HG03159 (cell line): ENCODE data around the gene SIPA1L2.

Experiments used
- ATAC-seq: cut with Tn5 transposase; IDR thresholded peaks from one replicate; pipeline ENCODE4 v1.9.1; 2021; ENCODE audit warnings: mild to moderate bottlenecking, moderate library complexity; ENCODE audit not compliant: unreplicated experiment

The SIPA1L2 gene

DNA sequence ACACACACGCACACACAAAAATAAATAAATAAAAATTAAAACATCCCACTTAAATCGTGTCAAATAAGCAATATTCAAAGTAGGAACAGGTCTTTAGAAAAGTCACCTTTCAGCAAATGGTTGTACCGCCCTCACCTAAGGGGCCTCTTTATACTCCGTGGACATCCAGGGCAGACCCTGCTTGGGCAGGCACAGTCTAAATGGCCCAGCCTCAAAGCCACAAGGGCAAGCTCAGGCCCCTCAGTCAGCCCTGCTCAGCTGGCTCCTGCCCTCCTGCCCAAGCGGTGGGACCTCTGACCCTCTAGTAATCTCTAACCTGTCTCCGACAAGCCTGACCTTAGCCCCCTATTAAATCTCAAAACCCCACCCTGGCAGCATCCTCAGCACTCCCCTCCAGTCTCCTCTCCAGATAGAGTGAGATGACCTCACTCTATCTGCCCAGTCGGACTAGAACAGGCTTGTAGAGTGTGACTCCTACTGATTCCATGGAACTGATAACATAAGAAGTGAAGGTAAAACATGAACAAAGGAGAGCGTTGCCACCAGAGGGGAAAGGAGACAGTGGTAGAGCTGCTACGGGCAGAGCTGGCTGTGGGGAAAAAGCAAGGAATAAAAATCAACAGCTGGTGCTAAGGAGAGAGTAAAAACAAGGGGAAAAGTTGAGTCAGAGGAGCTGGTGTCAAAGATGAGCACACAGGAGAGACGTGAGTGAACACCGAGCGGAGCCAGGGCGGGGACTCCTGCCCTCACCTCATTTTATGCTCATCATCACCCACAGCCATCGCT, 36.0 kb downstream of the SIPA1L2 start:
- ATAC-seq = no peak

DNA sequence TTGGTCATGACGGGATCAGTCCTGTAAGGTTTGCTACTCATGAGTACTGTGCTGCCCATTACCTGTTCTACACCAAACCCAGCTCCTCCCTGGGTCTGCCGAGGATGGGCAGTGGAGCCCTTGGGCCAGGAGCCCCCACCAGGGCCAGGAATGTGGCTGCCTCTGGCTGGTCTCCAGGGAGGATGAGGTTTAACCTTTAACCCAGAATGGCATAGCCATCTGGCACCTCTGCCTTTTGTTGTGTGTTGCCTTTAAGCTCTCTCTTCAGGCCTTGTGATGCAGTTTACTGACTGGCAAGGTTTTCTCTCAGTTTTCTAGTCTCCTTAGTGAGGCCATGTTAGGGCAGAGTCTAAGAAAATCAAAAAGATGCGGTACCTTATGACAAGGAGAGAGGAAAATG, 38.6 kb downstream of the SIPA1L2 start:
- no peak for ATAC-seq

DNA sequence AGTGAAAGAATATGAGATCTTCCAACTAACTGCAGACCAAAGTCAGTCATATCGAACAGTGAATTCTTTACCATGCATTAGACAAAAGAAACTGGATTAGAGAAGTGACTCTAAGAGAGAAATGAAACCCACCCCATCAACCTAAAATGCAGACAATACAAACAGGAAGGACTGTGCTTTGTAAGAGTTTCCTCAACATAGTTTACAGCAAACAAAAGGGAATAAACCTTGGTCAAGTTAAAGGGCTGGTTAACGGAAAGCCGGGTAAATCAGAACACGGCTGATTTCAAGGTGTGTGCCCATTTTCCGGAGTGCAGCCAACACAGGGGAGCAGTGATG, 39.2 kb downstream of the SIPA1L2 start:
- peak; percentile 79 for ATAC-seq

DNA sequence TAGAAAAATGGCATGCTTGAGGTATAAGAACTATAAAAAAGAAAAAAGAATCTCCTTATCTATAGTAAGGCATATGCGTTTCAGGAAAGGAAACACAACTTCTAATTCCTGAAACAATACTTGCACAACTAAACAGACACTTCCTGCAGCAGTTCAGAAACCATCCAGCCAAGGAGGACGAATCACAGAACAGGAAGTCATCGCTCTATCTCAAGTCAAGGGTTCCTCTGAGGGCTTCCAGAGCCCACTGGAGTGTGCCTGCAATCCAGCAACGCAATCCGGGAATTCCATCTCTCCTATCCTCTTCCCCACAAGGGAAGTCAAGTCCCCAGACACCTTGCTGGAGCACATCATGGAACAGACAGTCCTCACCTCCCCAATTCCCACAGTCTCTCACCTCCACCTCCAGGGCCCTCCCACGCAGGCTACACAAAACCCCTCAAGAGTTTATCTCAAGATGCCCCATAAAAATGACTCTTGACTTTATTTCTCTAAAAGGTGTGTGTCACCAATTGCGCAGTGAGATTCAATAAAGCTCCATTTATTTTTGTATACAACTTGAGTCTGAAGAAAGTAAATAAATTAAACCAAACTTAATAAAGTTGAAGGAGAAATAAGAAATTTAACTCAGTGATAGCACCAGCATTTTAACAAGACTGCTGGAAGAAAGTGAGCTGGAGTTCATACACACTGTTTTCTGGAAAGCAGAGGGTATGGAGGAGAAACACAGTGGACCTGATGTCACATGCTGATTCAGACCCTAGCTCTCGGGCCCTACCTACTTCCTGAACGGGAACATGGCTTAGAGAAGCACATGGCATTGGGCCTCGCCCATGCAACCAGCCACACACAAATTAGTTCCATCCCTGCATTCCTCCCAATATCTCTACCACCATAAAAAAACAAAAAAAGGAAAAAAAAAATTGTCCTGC, 39.9 kb downstream of the SIPA1L2 start:
- peak; percentile 31 for ATAC-seq

DNA sequence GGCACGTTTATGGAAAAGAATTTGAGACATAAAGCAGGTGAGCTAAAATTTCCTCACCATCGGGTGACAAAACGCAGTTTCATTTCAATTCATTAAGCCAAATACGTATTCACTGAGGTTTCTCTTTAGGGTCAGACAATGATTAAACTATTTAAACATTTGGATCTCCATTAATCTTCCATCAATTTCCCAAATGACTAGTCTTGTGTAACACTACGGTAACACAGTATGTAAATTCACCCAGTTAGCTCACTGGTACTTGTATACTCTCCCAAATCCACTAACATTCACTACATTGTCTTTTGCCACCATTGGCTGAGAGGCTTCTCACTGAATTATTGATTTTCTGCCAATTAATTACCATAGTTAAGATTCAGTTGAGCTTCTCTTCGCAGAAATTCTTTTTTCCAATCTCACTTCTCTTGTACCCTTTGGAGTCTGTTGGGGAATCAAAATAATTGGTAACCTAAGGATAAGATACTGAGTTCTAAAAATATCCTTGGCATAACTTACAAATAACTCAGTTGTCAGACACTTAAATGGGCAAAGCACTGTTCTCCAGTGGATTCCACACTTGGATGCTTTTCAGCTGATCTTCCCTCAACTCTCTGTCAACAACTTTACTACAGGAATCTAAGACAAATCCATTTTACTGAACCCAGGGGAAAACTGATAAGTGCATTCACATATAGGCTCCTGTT, 40.7 kb downstream of the SIPA1L2 start:
- ATAC-seq = no peak

DNA sequence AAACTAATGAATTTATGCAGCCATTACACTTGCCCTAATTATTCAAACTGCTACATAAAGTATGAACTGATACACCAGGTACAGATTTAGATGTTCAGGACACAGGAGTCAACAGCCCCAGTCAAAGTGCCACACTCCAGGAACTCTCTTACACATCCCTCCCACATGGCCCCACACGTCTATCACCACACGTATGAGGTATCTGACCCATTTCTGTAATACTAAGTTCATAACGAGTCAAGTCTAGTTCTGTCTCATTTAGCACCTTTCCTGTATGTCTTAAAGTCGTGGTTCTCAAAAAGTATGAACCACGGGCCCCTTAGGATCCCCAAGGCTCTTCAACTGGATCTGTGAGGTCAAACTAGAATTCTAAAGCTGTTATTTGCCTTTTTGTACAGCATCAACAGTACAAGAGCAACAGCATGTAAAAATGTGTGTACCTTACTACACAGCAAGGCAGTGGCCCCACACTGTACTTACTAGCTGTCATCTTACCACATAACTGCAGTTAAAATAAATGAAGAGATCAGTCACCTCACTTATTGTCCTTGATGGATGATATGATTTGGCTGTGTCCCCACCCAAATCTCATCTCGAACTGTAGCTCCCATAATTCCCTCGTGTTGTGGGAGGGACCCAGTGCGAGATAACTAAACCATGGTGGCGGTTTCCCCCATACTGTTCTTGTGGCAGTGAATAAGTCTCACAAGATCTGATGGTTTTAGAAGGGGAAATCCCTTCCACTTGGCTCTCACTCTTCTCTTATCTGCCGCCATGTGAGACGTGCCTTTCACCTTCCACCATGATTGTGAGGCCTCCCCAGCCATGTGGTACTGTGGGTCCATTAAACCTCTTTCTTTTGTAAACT, 42.6 kb downstream of the SIPA1L2 start:
- no peak for ATAC-seq

DNA sequence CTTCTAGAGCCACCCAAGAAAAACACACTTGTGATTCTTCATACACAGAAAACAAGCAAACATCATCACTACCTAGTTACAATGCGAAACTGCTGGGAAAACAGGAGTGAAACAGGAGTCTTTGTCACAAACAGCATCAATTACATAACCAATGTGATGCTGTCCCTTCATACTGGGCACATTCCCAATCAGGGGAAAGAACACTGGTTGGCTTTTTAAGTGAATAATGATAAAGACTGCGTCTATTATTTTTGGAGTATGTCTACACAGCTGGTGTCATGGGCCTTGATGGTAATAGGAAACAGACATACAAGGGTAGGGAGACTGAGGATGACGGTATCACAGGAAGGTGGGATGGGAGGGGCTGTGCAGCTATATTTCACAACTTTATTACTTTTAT, 43.3 kb downstream of the SIPA1L2 start:
- no peak for ATAC-seq

DNA sequence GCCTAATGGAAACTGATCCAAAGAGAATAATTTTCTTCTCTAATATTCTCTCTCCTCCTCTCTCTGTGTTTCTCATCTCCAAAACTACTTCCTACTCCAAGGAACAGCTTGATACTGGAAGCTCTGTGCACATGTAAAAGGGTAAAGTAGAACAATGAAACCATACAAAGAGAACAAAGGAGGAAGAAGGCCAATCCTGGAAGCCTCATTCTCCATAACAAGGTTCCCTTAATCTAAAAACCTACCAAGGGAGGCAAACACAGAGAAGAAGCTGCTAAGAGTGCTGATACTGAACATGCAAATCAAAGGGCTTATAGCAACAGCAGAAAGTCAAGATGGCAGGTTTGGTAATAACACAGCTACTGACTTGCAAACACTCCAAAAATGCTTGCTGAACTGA, 44.4 kb downstream of the SIPA1L2 start:
- no peak for ATAC-seq

DNA sequence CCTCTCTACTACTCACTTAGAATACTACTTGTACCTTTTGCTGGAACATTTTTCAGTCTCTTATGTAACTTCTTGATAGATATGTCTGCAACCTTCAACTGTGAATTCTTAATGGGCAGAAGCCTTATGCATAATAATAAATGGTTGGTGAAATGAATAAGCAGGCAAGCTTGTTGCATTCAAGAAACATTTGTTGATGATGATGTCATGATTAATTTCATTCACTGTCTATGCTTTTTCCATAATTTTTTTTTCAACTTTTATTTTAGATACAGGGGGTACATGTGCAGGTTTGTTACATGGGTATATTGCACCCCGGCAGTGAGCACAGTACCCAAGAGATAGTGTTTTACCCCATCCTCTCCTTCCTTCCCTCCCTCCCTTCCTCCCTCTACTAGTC, 48.0 kb downstream of the SIPA1L2 start:
- ATAC-seq = no peak
